IMR-90 (cell line): ENCODE results near the gene NFX1. TPM values are rescaled to one million over a fixed set of nuclear protein-coding genes. Genes with fewer than 3 reads are reported as not detected.

Experiments
- ATAC-seq: fragments of 200-7000 bp; cut with Tn5 transposase; 2 replicates; pipeline ENCODE4 v1.9.1; 2020; ENCODE audit warnings: low read depth, mild to moderate bottlenecking, moderate library complexity
- BruUV-seq: library from RNA; stranded (reverse); fragments of 400-500 nt; replicated peaks from 2 replicates; lab custom pipeline; 2021; lab: Mats Ljungman, UMichigan
- CTCF ChIA-PET: fragments of 300-600 bp; formaldehyde crosslinking; extraction: SDS; loops from one replicate; lab custom pipeline; 2021; ENCODE audit warnings: antibody characterized with exemption; lab: Yijun Ruan, JAX
- POLR2A ChIA-PET: fragments of 300-600 bp; sonication (Branson Sonifier 250); formaldehyde crosslinking; loops from one replicate; lab custom pipeline; 2022; ENCODE audit warnings: antibody characterized with exemption; ENCODE audit not compliant: unreplicated experiment; lab: Charles Lee
- DNase-seq: peaks from one replicate; pipeline ENCODE4 v3.0.0; 2013
- H2AFZ ChIP-seq: replicated peaks from 2 replicates; pipeline ENCODE3; 2013; ENCODE audit warnings: low read length, mild to moderate bottlenecking; ENCODE audit not compliant: poor library complexity
- H2AK5ac ChIP-seq: 2 replicates; pipeline ENCODE4 v1.6.1; 2013; ENCODE audit warnings: low read depth, low read length, inconsistent platforms
- H2AK9ac ChIP-seq: replicated peaks from 2 replicates; pipeline ENCODE3; 2013; ENCODE audit warnings: mild to moderate bottlenecking, low read depth, low read length, moderate library complexity; ENCODE audit not compliant: poor library complexity
- H2BK120ac ChIP-seq: 2 replicates; pipeline ENCODE4 v1.6.1; 2013; ENCODE audit warnings: low read depth, low read length, inconsistent platforms
- H2BK15ac ChIP-seq: 3 replicates; pipeline ENCODE4 v1.6.1; 2013; ENCODE audit warnings: low read depth, low read length, inconsistent platforms
- H2BK20ac ChIP-seq: 2 replicates; pipeline ENCODE4 v1.6.1; 2013; ENCODE audit warnings: low read depth, mild to moderate bottlenecking, inconsistent platforms, low read length, moderate library complexity
- H2BK5ac ChIP-seq: 2 replicates; pipeline ENCODE4 v1.6.1; 2013; ENCODE audit warnings: mild to moderate bottlenecking, low read depth, low read length, inconsistent platforms; ENCODE audit not compliant: poor library complexity, severe bottlenecking
- H3K14ac ChIP-seq: replicated peaks from 2 replicates; pipeline ENCODE4 v1.6.1; 2013; ENCODE audit warnings: low read depth, low read length, inconsistent platforms
- H3K18ac ChIP-seq: 2 replicates; pipeline ENCODE4 v1.6.1; 2013; ENCODE audit warnings: low read depth, low read length, control low read depth
- H3K23ac ChIP-seq: 2 replicates; pipeline ENCODE4 v1.6.1; 2013; ENCODE audit warnings: low read depth, low read length, inconsistent platforms
- H3K27ac ChIP-seq: 2 replicates; pipeline ENCODE4 v1.5.1; 2013; ENCODE audit warnings: mild to moderate bottlenecking, control low read depth, low read length; ENCODE audit not compliant: insufficient read depth
- H3K27me3 ChIP-seq: 2 replicates; pipeline ENCODE4 v1.6.1; 2013; ENCODE audit warnings: low read length; ENCODE audit not compliant: control insufficient read depth, insufficient read depth
- H3K36me3 ChIP-seq: 2 replicates; pipeline ENCODE4 v1.6.1; 2013; ENCODE audit warnings: low read length, mixed read lengths; ENCODE audit not compliant: control insufficient read depth, insufficient read depth
- H3K4ac ChIP-seq: 2 replicates; pipeline ENCODE4 v1.6.1; 2013; ENCODE audit warnings: low read depth, low read length, inconsistent platforms
- H3K4me1 ChIP-seq: 2 replicates; pipeline ENCODE4 v1.6.1; 2013; ENCODE audit warnings: low read length, mixed read lengths; ENCODE audit not compliant: control insufficient read depth, insufficient read depth
- H3K4me2 ChIP-seq: 2 replicates; pipeline ENCODE4 v1.6.1; 2013; ENCODE audit warnings: low read depth, mild to moderate bottlenecking, control low read depth, low read length, moderate library complexity
- H3K4me3 ChIP-seq: 2 replicates; pipeline ENCODE4 v1.5.1; 2013; ENCODE audit warnings: low read depth, mild to moderate bottlenecking, control low read depth, low read length, moderate library complexity; ENCODE audit not compliant: insufficient read depth
- H3K56ac ChIP-seq: 2 replicates; pipeline ENCODE4 v1.6.1; 2013; ENCODE audit warnings: low read length, inconsistent platforms; ENCODE audit not compliant: insufficient read depth; ENCODE audit errors: extremely low read depth
- H3K79me1 ChIP-seq, 2 experiments: 2 replicates each; pipeline ENCODE4 v1.6.1; 2013; ENCODE audit warnings: low read length in 2 of 2, inconsistent platforms in 1 of 2, low read depth in 1 of 2
- H3K9ac ChIP-seq: 2 replicates; pipeline ENCODE4 v1.6.1; 2013; ENCODE audit warnings: low read depth, low read length, control low read depth
- H3K9me1 ChIP-seq: 2 replicates; pipeline ENCODE4 v1.6.1; 2013; ENCODE audit warnings: low read length, inconsistent platforms; ENCODE audit not compliant: insufficient read depth
- H3K9me3 ChIP-seq: 2 replicates; pipeline ENCODE4 v1.6.1; 2013; ENCODE audit warnings: low read length; ENCODE audit not compliant: control insufficient read depth, insufficient read depth
- H4K20me1 ChIP-seq: 2 replicates; pipeline ENCODE4 v1.6.1; 2013; ENCODE audit warnings: low read length, inconsistent platforms; ENCODE audit not compliant: insufficient read depth
- H4K5ac ChIP-seq: 2 replicates; pipeline ENCODE4 v1.6.1; 2013; ENCODE audit warnings: mild to moderate bottlenecking, low read depth, low read length, control low read depth
- H4K8ac ChIP-seq, 2 experiments: 2 replicates each; pipeline ENCODE4 v1.6.1; 2013; ENCODE audit warnings: low read depth in 2 of 2, low read length in 2 of 2, control low read depth in 1 of 2, inconsistent platforms in 1 of 2
- H4K91ac ChIP-seq: 2 replicates; pipeline ENCODE4 v1.6.1; 2013; ENCODE audit warnings: low read depth, low read length, inconsistent platforms; ENCODE audit not compliant: insufficient read depth
- BHLHE40 ChIP-seq: fragments of 150-350 bp; IDR thresholded peaks from 2 replicates; pipeline ENCODE4 v1.6.1; 2016; ENCODE audit warnings: mild to moderate bottlenecking, low read depth, low read length
- CEBPB ChIP-seq: IDR thresholded peaks from 2 replicates; pipeline ENCODE4 v1.6.1; 2012; ENCODE audit warnings: low read depth, low read length, improper control_type of control experiment
- CHD1 ChIP-seq: IDR thresholded peaks from 2 replicates; pipeline ENCODE4 v1.6.1; 2012; ENCODE audit warnings: low read depth, low read length, improper control_type of control experiment
- FOS ChIP-seq: fragments of 150-350 bp; IDR thresholded peaks from 2 replicates; pipeline ENCODE4 v1.6.1; 2016; ENCODE audit warnings: low read depth, low read length
- MAFK ChIP-seq: IDR thresholded peaks from 2 replicates; pipeline ENCODE4 v1.6.1; 2012; ENCODE audit warnings: low read depth, low read length, improper control_type of control experiment
- MAZ ChIP-seq: IDR thresholded peaks from 2 replicates; pipeline ENCODE4 v1.6.1; 2012; ENCODE audit warnings: low read depth, mild to moderate bottlenecking, low read length, improper control_type of control experiment, moderate library complexity, borderline replicate concordance
- MXI1 ChIP-seq: IDR thresholded peaks from 2 replicates; pipeline ENCODE4 v1.6.1; 2012; ENCODE audit warnings: low read depth, mild to moderate bottlenecking, low read length, moderate library complexity, borderline replicate concordance
- NFE2L2 ChIP-seq: fragments of 150-350 bp; IDR thresholded peaks from 2 replicates; pipeline ENCODE4 v1.6.1; 2016; ENCODE audit warnings: low read depth, mild to moderate bottlenecking, low read length
- POLR2A ChIP-seq: IDR thresholded peaks from 2 replicates; pipeline ENCODE4 v1.6.1; 2012; ENCODE audit warnings: mild to moderate bottlenecking, low read depth, low read length
- RAD21 ChIP-seq: IDR thresholded peaks from 2 replicates; pipeline ENCODE4 v1.6.1; 2012; ENCODE audit warnings: low read length, improper control_type of control experiment
- RCOR1 ChIP-seq: IDR thresholded peaks from 2 replicates; pipeline ENCODE4 v1.6.1; 2012; ENCODE audit warnings: mild to moderate bottlenecking, low read length, improper control_type of control experiment; ENCODE audit not compliant: insufficient replicate concordance
- RFX5 ChIP-seq: IDR thresholded peaks from 2 replicates; pipeline ENCODE4 v1.8.0; 2012; ENCODE audit warnings: low read depth, mild to moderate bottlenecking, low read length, moderate library complexity
- SMC3 ChIP-seq: fragments of 150-350 bp; IDR thresholded peaks from 2 replicates; pipeline ENCODE4 v1.6.1; 2016; ENCODE audit warnings: low read depth, mild to moderate bottlenecking, antibody characterized with exemption, low read length, moderate library complexity
- WGBS, 2 experiments: methylation state at CpG; one replicate each; pipeline versions ENCODE4 v1.1.5 to v1.1.7; 2013; ENCODE audit warnings: missing lambda C conversion rate in 2 of 2; ENCODE audit not compliant: insufficient read length in 1 of 2; ENCODE audit errors: extremely low coverage in 2 of 2; 5-methylcytosine and 5-hydroxymethylcytosine counted together
- dilution Hi-C: fragments of 300-500 bp; cut with HindIII; formaldehyde crosslinking; loops from one replicate; pipeline ENCODE4 v1.14.3; 2018; ENCODE audit warnings: low sequenced_read_pairs; ENCODE audit not compliant: unreplicated experiment
- in situ Hi-C: fragments of 300-500 bp; cut with MboI; formaldehyde crosslinking; loops from 3 replicates; pipeline ENCODE4 v1.14.3; 2019; ENCODE audit warnings: low sequenced_read_pairs, inconsistent platforms, mixed read lengths
- intact Hi-C: fragments of 100-400 bp; cut with micrococcal nuclease; formaldehyde crosslinking; loops from 2 replicates; pipeline ENCODE4 v1.10.0; 2022
- polyA plus RNA-seq, 3 experiments: library from polyadenylated mRNA; depleted of rRNA; stranded (reverse); fragments of >200 nt; gene quantifications; 2 replicates each; pipeline ENCODE4 v1.2.3, GENCODE V29; 2012; ENCODE audit warnings: low replicate concordance in 1 of 3
- total RNA-seq: library from RNA; depleted of rRNA; stranded (reverse); fragments of >200 nt; gene quantifications from 2 replicates; pipeline ENCODE4 v1.2.3, GENCODE V29; 2012
- TF ChIP-seq, protein P1 (sequence below): fragments of 150-350 bp; IDR thresholded peaks from 2 replicates; pipeline ENCODE4 v1.6.1; 2017; ENCODE audit warnings: mild to moderate bottlenecking, antibody characterized with exemption, low read length, low read depth
- TF ChIP-seq, protein P2 (sequence below): fragments of 150-350 bp; IDR thresholded peaks from 2 replicates; pipeline ENCODE4 v1.6.1; 2016; ENCODE audit warnings: low read depth, mild to moderate bottlenecking, low read length, moderate library complexity, borderline replicate concordance
- TF ChIP-seq, protein P3 (sequence below): conservative IDR thresholded peaks from 2 replicates; pipeline ENCODE4 v1.5.1; 2012; ENCODE audit warnings: mild to moderate bottlenecking, low read depth, low read length, improper control_type of control experiment

Gene NFX1
- total and polyA plus RNA-seq, 2 of the 4 experiments (the other 2 are of a cell fraction) = 27.0 to 36.0 TPM

DNA sequence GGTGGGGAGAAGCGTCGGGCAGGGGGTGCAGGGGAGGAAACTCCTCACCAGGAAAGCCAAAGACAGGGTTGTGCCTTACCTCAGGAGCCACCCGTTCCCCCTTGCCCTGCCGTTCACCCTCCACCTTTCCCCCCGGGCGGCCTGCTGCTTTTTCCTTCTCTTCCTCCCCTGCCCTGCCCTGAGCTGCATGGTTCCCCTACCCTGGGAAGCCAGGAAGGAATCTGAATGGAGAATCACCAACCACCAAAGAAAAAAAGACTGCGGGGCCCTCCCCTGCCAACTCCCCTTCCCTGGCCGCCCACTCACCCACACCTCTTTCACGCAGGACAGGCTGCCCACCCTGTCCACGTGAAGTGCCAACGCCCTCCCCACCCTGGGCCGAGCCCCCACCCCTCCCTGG, 820 bp upstream of the NFX1 start:
- H3K4ac ChIP-seq = peak overlapping the region; percentile 91
- peak overlapping the region; percentile 99 for H2BK5ac ChIP-seq
- no peaks in the 10 kb centered on the region for H3K9me3 ChIP-seq
- intact Hi-C loops (loop anchor here (5.0 kb wide), 1 partner anchor 228 kb away; no protein-coding TSS in a partner anchor), dilution Hi-C loops (loop anchor here (25.0 kb wide), 1 partner anchor 173 kb away; the partner anchor contains the start of gene NOL6), in situ Hi-C loops (no loop called here)
- no peaks in the 10 kb centered on the region for H3K9me1 ChIP-seq
- peak overlapping the region; percentile 55 for H4K91ac ChIP-seq
- no peak overlapping the region for H3K56ac ChIP-seq
- BruUV-seq = no TSS peak
- no peak overlapping the region for H3K23ac ChIP-seq
- H4K5ac ChIP-seq = peak overlapping the region; percentile 77
- peak overlapping the region; percentile 90 for H2AK5ac ChIP-seq
- no peak for DNase-seq
- H3K36me3 ChIP-seq = peaks cover 4% of the 10 kb centered on the region
- no peak overlapping the region for H2AFZ ChIP-seq
- no peak overlapping the region for H2BK15ac ChIP-seq
- TF ChIP-seq MXI1 (no peak), MAFK (no peak), BHLHE40 (no peak), CHD1 (no peak), FOS (no peak), CEBPB (no peak), SMC3 (no peak), POLR2A (no peak; the same call in 1 of the 2 replicates), RFX5 (no peak), MAZ (no peak), RCOR1 (no peak), NFE2L2 (no peak), RAD21 (no peak)
- TF ChIP-seq, protein P1, sequence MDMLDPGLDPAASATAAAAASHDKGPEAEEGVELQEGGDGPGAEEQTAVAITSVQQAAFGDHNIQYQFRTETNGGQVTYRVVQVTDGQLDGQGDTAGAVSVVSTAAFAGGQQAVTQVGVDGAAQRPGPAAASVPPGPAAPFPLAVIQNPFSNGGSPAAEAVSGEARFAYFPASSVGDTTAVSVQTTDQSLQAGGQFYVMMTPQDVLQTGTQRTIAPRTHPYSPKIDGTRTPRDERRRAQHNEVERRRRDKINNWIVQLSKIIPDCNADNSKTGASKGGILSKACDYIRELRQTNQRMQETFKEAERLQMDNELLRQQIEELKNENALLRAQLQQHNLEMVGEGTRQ = no peak
- TF ChIP-seq, protein P2, sequence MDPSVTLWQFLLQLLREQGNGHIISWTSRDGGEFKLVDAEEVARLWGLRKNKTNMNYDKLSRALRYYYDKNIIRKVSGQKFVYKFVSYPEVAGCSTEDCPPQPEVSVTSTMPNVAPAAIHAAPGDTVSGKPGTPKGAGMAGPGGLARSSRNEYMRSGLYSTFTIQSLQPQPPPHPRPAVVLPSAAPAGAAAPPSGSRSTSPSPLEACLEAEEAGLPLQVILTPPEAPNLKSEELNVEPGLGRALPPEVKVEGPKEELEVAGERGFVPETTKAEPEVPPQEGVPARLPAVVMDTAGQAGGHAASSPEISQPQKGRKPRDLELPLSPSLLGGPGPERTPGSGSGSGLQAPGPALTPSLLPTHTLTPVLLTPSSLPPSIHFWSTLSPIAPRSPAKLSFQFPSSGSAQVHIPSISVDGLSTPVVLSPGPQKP = no peak
- TF ChIP-seq, protein P3, sequence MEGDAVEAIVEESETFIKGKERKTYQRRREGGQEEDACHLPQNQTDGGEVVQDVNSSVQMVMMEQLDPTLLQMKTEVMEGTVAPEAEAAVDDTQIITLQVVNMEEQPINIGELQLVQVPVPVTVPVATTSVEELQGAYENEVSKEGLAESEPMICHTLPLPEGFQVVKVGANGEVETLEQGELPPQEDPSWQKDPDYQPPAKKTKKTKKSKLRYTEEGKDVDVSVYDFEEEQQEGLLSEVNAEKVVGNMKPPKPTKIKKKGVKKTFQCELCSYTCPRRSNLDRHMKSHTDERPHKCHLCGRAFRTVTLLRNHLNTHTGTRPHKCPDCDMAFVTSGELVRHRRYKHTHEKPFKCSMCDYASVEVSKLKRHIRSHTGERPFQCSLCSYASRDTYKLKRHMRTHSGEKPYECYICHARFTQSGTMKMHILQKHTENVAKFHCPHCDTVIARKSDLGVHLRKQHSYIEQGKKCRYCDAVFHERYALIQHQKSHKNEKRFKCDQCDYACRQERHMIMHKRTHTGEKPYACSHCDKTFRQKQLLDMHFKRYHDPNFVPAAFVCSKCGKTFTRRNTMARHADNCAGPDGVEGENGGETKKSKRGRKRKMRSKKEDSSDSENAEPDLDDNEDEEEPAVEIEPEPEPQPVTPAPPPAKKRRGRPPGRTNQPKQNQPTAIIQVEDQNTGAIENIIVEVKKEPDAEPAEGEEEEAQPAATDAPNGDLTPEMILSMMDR = no peak
- H3K4me1 ChIP-seq = peaks cover 4% of the 10 kb centered on the region; the same call in 1 of the 2 replicates
- ChIA-PET CTCF (interaction anchor here (0.7 to 0.8 kb wide), 3 partner anchors 39 to 205 kb away, joined by 3 to 4 read pairs (median 4); no protein-coding TSS in a partner anchor), POLR2A (interaction anchor here (0.8 kb wide), 2 partner anchors 32 to 187 kb away, joined by 3 to 21 read pairs; no protein-coding TSS in a partner anchor)
- H3K79me1 ChIP-seq = peaks cover 17 to 40% of the 10 kb centered on the region in 2 experiments
- 20% methylated on average over 1 of the region's 12 CpGs; no CpG with 5 or more reads in 1 of the 2 experiments for WGBS, 2 experiments
- no peaks in the 10 kb centered on the region for H3K27me3 ChIP-seq
- H2BK120ac ChIP-seq = peak overlapping the region; percentile 49; the same call in 1 of the 2 replicates
- peak overlapping the region; percentile 75 to 100 for H4K8ac ChIP-seq
- H3K4me2 ChIP-seq = 0 out of 2 replicates have a peak overlapping the region, but pooled peaks have one; percentile 2
- peak overlapping the region; percentile 82 for H2AK9ac ChIP-seq
- peak overlapping the region; percentile 100 for H3K14ac ChIP-seq
- ATAC-seq = no peak
- no peaks in the 10 kb centered on the region for H4K20me1 ChIP-seq
- H3K9ac ChIP-seq = peak overlapping the region; percentile 47; the same call in 1 of the 2 replicates
- no peak overlapping the region for H2BK20ac ChIP-seq
- H3K18ac ChIP-seq = no peak overlapping the region
- H3K27ac ChIP-seq = peak overlapping the region; percentile 84
- no peak overlapping the region for H3K4me3 ChIP-seq
